Measurements from ENCODE around the gene CDC20.

Gene CDC20

DNA sequence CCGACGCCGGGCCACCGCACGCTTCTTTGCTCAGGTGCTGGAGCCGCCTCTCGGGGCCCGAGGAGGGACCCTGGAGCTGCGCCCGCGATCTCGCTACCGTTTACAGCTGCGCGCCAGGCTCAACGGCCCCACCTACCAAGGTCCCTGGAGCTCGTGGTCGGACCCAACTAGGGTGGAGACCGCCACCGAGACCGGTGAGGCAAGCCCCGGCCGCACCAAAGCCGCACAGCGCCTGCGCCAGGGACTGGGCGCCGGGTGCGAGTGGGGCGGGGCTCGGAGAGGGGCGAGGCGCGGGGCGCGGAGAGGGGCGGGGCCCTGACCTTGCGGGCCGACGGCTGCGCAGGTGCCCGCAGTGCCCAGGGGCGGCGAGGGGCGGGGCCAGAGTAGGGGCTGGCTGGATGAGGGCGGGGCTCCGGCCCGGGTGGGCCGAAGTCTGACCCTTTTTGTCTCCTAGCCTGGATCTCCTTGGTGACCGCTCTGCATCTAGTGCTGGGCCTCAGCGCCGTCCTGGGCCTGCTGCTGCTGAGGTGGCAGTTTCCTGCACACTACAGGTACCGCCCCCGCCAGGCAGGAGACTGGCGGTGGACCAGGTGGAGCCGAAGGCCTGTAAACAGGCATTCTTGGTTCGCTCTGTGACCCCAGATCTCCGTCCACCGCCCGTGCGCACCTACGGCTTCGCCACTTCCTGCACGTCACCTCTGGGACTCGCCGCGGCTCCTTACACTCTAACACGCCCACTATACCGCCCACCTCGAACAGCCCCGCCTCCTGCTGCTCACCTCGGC lies 9.8 kb upstream of the CDC20 start:
- TF ChIP-seq, protein P1, sequence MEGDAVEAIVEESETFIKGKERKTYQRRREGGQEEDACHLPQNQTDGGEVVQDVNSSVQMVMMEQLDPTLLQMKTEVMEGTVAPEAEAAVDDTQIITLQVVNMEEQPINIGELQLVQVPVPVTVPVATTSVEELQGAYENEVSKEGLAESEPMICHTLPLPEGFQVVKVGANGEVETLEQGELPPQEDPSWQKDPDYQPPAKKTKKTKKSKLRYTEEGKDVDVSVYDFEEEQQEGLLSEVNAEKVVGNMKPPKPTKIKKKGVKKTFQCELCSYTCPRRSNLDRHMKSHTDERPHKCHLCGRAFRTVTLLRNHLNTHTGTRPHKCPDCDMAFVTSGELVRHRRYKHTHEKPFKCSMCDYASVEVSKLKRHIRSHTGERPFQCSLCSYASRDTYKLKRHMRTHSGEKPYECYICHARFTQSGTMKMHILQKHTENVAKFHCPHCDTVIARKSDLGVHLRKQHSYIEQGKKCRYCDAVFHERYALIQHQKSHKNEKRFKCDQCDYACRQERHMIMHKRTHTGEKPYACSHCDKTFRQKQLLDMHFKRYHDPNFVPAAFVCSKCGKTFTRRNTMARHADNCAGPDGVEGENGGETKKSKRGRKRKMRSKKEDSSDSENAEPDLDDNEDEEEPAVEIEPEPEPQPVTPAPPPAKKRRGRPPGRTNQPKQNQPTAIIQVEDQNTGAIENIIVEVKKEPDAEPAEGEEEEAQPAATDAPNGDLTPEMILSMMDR (IDR thresholded peaks at IDR 0.05; ENCODE audit: low read depth, low read length, missing control alignments): no peak
- peak overlapping the region; percentile 41 for H3K4me3 ChIP-seq (replicated peaks; ENCODE audit: low read depth, low read length)
- no peak for DNase-seq (ENCODE audit: extremely low read depth, low read depth)

DNA sequence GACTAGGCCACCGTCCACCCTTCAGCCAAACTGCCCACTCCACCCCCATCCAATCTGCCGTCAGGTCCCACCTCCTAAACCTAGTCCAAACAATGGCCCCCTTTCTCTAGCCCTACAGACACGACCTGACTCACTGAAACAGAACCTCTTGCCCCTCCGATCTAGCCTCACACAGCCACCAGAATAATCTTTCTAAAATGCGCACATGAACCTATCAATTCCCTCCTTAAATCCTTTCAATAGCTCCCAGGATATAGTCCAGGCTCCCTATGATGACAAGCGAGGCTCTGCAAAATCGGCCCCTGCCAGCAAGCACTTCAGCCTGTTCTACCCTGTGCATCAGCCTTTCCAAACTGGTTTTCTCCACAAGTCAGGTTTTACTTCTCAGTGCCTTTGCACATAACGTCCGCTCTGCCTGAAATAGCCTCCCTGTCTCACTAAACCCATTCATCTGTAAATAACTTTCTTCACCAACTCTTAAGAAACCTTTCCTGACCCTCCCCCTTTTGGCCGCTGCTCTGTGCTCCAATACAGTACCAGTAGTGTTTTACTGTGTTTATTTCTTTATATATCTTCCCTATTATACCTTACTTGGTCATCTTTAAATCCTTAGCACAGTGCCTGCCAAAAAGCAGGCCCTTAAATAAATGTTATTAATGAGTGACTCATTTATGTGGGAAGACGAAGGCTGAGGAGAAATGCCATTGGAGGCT lies 9.0 kb upstream of the CDC20 start:
- DNase-seq (ENCODE audit: extremely low read depth, low read depth): peak; percentile 46
- peak overlapping the region; percentile 41 for H3K4me3 ChIP-seq (replicated peaks; ENCODE audit: low read depth, low read length)

DNA sequence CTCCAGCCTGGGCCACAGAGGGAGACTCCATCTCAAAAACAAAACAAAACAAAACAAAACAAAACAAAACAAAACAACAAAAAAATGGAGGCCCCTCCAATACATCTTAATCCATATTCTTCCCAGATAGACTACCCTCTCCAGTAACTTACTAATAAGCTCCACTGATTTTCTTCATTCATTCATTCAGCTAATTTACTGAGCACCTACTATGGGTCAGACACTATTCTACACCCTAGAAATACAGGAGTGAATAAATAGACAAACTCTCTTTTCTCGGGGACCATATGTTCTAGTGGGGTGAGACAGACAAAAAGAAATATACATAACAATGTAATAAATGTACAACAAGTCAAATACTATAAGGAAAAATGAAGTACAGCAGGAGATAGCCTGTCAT lies 7.8 kb upstream of the CDC20 start:
- DNase-seq (ENCODE audit: extremely low read depth, low read depth): no peak
- H3K4me3 ChIP-seq (replicated peaks; ENCODE audit: low read depth, low read length): no peak overlapping the region
- TF ChIP-seq, protein P1 (IDR thresholded peaks at IDR 0.05; ENCODE audit: low read depth, low read length, missing control alignments): no peak

More for the DNA sequence above, 9.0 kb upstream of the CDC20 start:
- TF ChIP-seq, protein P1 (IDR thresholded peaks at IDR 0.05; ENCODE audit: low read depth, low read length, missing control alignments): no peak

DNA sequence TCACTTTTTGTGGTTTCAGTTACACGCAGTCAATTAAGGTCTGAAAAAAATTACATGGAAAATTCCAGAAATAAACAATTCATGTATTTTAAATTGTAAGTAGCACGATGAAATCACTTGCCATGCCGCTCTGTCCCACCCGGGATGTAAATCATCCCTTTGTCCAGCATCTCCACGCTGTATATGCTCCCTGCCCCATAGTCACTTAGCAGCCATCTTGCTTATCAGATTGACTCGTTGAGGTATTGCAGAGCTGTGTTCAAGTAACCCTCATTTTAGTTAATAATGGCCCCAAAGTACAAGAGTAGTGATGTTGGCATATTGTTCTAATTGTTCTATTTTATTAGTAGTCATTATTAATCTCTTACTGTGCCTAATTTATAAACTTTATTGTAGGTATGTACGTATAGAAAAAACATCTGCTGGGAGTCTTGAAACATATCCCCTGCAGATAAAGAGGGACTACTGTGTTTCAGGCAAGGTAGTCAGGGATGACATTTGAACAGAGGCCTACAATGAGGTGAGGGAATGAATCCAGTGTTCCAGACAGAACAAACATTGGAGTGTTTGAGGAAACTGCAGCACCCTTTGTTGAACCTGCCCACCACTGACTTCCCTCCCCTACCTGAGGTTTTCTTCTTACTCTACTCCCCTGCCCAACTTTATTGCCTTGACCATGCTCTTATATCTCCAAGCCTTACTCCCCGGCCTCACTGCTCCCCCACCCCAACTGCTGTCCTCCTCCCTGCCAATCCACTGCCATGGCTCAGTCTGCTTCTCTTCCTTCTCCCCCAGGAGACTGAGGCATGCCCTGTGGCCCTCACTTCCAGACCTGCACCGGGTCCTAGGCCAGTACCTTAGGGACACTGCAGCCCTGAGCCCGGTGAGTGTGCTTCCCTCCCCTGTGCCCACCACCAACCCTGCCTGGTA lies 7.1 kb upstream of the CDC20 start:
- TF ChIP-seq, protein P1 (IDR thresholded peaks at IDR 0.05; ENCODE audit: low read depth, low read length, missing control alignments): no peak
- DNase-seq (ENCODE audit: extremely low read depth, low read depth): no peak
- H3K4me3 ChIP-seq (replicated peaks; ENCODE audit: low read depth, low read length): no peak overlapping the region

DNA sequence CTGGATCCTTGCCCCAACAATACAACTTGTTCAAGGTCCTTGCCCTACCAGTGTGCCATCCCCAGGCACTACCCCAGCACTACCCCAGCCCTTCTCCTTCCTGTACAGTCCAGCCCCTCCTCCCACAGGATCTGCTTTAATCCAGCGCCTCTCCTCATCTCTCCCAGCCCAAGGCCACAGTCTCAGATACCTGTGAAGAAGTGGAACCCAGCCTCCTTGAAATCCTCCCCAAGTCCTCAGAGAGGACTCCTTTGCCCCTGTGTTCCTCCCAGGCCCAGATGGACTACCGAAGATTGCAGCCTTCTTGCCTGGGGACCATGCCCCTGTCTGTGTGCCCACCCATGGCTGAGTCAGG lies 6.5 kb upstream of the CDC20 start:
- no peak overlapping the region for H3K4me3 ChIP-seq (replicated peaks; ENCODE audit: low read depth, low read length)
- TF ChIP-seq, protein P1 (IDR thresholded peaks at IDR 0.05; ENCODE audit: low read depth, low read length, missing control alignments): no peak
- DNase-seq (ENCODE audit: extremely low read depth, low read depth): no peak

DNA sequence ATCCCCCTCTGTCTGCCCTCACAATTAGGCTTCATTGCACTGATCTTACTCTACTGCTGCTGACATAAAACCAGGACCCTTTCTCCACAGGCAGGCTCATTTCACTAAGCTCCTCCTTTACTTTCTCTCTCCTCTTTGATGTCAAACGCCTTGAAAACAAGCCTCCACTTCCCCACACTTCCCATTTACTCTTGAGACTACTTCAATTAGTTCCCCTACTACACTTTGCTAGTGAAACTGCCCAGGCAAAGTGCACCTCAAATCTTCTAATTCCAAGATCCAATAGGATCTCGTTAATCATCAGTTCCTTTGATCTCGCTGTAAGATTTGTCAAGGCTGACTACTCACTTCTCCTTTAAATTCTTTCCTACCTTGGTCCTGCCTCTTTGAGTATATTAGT lies 5.9 kb upstream of the CDC20 start:
- TF ChIP-seq, protein P1 (IDR thresholded peaks at IDR 0.05; ENCODE audit: low read depth, low read length, missing control alignments): no peak
- no peak overlapping the region for H3K4me3 ChIP-seq (replicated peaks; ENCODE audit: low read depth, low read length)
- no peak for DNase-seq (ENCODE audit: extremely low read depth, low read depth)

Data from HFF-Myc (cell line).